Mesendoderm (in vitro differentiated cells): Measurements from ENCODE around the gene ARSB. TPM values are rescaled to one million over a fixed set of nuclear protein-coding genes. Genes with fewer than 3 reads are reported as not detected.

ENCODE experiments used
- DNase-seq: peaks from one replicate; pipeline ENCODE4 v3.0.0; 2013
- H2AK5ac ChIP-seq: 2 replicates; pipeline ENCODE4 v1.6.1; 2013; ENCODE audit warnings: low read length, inconsistent platforms
- H2BK120ac ChIP-seq: 2 replicates; pipeline ENCODE4 v1.6.1; 2013; ENCODE audit warnings: low read depth, mild to moderate bottlenecking, low read length, moderate library complexity, mixed read lengths
- H2BK15ac ChIP-seq: replicated peaks from 2 replicates; pipeline ENCODE4 v1.6.1; 2013; ENCODE audit warnings: low read depth, mild to moderate bottlenecking, moderate library complexity
- H2BK5ac ChIP-seq: 2 replicates; pipeline ENCODE4 v1.6.1; 2013; ENCODE audit warnings: low read length, inconsistent platforms
- H3K18ac ChIP-seq: 2 replicates; pipeline ENCODE4 v1.6.1; 2013; ENCODE audit warnings: mild to moderate bottlenecking, low read length, mixed read lengths
- H3K23ac ChIP-seq: one replicate; pipeline ENCODE4 v1.6.1; 2013; ENCODE audit warnings: low read length
- H3K27ac ChIP-seq: 2 replicates; pipeline ENCODE4 v1.5.1; 2013; ENCODE audit warnings: low read depth, mild to moderate bottlenecking, inconsistent platforms, low read length, moderate library complexity
- H3K27me3 ChIP-seq: 2 replicates; pipeline ENCODE4 v1.6.1; 2013; ENCODE audit warnings: low read length, control low read depth, mild to moderate bottlenecking, inconsistent platforms; ENCODE audit not compliant: insufficient read depth, poor library complexity
- H3K36me3 ChIP-seq: 2 replicates; pipeline ENCODE4 v1.6.1; 2013; ENCODE audit warnings: low read length, inconsistent platforms; ENCODE audit not compliant: control insufficient read depth, insufficient read depth
- H3K4ac ChIP-seq: one replicate; pipeline ENCODE4 v1.6.1; 2013; ENCODE audit warnings: low read depth, mild to moderate bottlenecking, low read length, moderate library complexity
- H3K4me1 ChIP-seq: 2 replicates; pipeline ENCODE4 v1.6.1; 2013; ENCODE audit warnings: low read depth, low read length, inconsistent platforms; ENCODE audit not compliant: control insufficient read depth
- H3K4me2 ChIP-seq: 2 replicates; pipeline ENCODE4 v1.6.1; 2013; ENCODE audit warnings: low read length
- H3K4me3 ChIP-seq: 2 replicates; pipeline ENCODE4 v1.5.1; 2013; ENCODE audit warnings: mild to moderate bottlenecking, low read length
- H3K56ac ChIP-seq: one replicate; pipeline ENCODE4 v1.6.1; 2013; ENCODE audit warnings: low read length
- H3K79me1 ChIP-seq: 2 replicates; pipeline ENCODE4 v1.6.1; 2013; ENCODE audit warnings: low read length, inconsistent platforms
- H3K79me2 ChIP-seq: 2 replicates; pipeline ENCODE4 v1.6.1; 2013; ENCODE audit warnings: mild to moderate bottlenecking, low read length; ENCODE audit not compliant: control insufficient read depth, insufficient read depth
- H3K9ac ChIP-seq: 2 replicates; pipeline ENCODE4 v1.6.1; 2013; ENCODE audit warnings: low read length, inconsistent platforms
- H4K5ac ChIP-seq: one replicate; pipeline ENCODE4 v1.6.1; 2013; ENCODE audit warnings: low read length
- H4K8ac ChIP-seq: one replicate; pipeline ENCODE4 v1.6.1; 2013; ENCODE audit warnings: low read depth, mild to moderate bottlenecking, control low read depth, low read length, moderate library complexity
- WGBS: extraction: QIAGEN DNeasy Blood & Tissue Kit; methylation state at CpG from one replicate; pipeline ENCODE4 v1.1.7; 2013; ENCODE audit warnings: low lambda C conversion rate, missing lambda C conversion rate; ENCODE audit not compliant: insufficient coverage; ENCODE audit errors: extremely low coverage; 5-methylcytosine and 5-hydroxymethylcytosine counted together
- polyA plus RNA-seq, 2 experiments: library from polyadenylated mRNA; stranded (reverse); fragments of 200-250 nt; gene quantifications; one replicate each; pipeline ENCODE4 v1.2.3, GENCODE V29; 2013

ARSB gene
- polyA plus RNA-seq (2013, experiment 1 of 2) = 8.4 TPM
- 8.1 TPM for polyA plus RNA-seq (2013, experiment 2 of 2)

- no peak for DNase-seq
- Histone ChIP-seq H2BK5ac (peak within 1 kb of the TSS; percentile 80), H3K9ac (peak within 1 kb of the TSS; percentile 92), H4K5ac (no peak within 1 kb of the TSS), H2BK120ac (peak within 1 kb of the TSS; percentile 83), H3K4me2 (peak within 1 kb of the TSS; percentile 63), H3K79me1 (no peaks in the 10 kb centered on the region), H2BK15ac (no peak within 1 kb of the TSS), H4K8ac (no peak within 1 kb of the TSS), H2AK5ac (no peak within 1 kb of the TSS), H3K27ac (peak within 1 kb of the TSS; percentile 100), H3K79me2 (no peaks in the 10 kb centered on the region), H3K18ac (peak within 1 kb of the TSS; percentile 94), H3K56ac (peak within 1 kb of the TSS; percentile 97), H3K36me3 (no peaks in the 10 kb centered on the region), H3K4ac (peak within 1 kb of the TSS; percentile 56), H3K27me3 (no peaks in the 10 kb centered on the region), H3K23ac (no peak within 1 kb of the TSS), H3K4me3 (peak within 1 kb of the TSS; percentile 69), H3K4me1 (peaks cover 8% of the 10 kb centered on the region)
- WGBS = no CpG with 5 or more reads among the region's 57 CpGs
Measured at GRCh38 chr5:78985116-78985724, at the start of gene ARSB. Gene ARSB (minus strand): TSS chr5:78985310. CDS start chr5:78985248, 62 bp downstream.

GRCh38 chr5:79032782-79033181 is 47.7 kb upstream of the ARSB start:
- H3K36me3 ChIP-seq = no peaks in the 10 kb centered on the region
- H3K4me2 ChIP-seq = no peak overlapping the region
- no CpG with 5 or more reads among the region's 5 CpGs for WGBS
- no peak overlapping the region for H3K56ac ChIP-seq
- H3K4me1 ChIP-seq = no peaks in the 10 kb centered on the region
- H3K4ac ChIP-seq = no peak overlapping the region
- no peak overlapping the region for H2BK5ac ChIP-seq
- H4K5ac ChIP-seq = no peak overlapping the region
- no peaks in the 10 kb centered on the region for H3K27me3 ChIP-seq
- H3K79me2 ChIP-seq = no peaks in the 10 kb centered on the region
- H3K18ac ChIP-seq = no peak overlapping the region
- no peak overlapping the region for H2BK15ac ChIP-seq
- no peaks in the 10 kb centered on the region for H3K79me1 ChIP-seq
- H3K27ac ChIP-seq = no peak overlapping the region
- no peak overlapping the region for H4K8ac ChIP-seq
- H3K23ac ChIP-seq = no peak overlapping the region
- H2BK120ac ChIP-seq = no peak overlapping the region
- H2AK5ac ChIP-seq = no peak overlapping the region
- H3K4me3 ChIP-seq = no peak overlapping the region
- DNase-seq = no peak
- no peak overlapping the region for H3K9ac ChIP-seq

DNA sequence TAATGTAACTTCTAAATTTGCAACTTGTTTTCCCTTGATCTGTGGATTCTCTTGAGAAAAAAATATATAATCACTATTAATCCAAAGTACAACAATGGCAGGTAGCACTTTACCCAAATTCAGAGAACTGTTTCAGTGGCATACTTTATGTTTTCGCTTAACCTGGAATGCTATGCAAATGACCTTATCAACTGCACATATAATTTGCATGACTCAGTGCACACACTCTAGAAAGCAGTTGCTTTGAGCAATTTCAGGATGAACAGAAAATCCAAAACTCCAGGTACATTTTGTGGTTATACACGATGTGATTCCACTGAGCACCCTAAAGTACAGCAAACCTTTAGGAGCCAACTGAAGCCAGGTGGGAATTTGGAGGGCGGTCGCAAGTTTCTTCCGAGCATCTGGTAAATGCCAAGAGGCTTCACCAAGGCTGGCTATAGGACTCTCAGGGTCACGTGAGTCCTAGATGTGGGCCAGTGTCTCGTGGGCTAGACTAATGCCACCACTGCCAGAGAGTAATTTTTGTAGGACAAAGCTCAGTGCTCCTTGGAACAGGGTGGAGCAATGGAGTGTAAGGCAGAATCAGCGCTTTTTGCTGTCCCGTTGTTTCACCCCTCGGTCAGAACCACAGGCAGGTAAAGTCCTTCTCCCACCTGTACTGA is 47.1 kb upstream of the ARSB start:
- H3K79me2 ChIP-seq = no peaks in the 10 kb centered on the region
- DNase-seq = no peak
- H3K4me2 ChIP-seq = no peak overlapping the region
- no peak overlapping the region for H3K27ac ChIP-seq
- no peak overlapping the region for H3K18ac ChIP-seq
- no peaks in the 10 kb centered on the region for H3K27me3 ChIP-seq
- no peak overlapping the region for H2BK15ac ChIP-seq
- no peaks in the 10 kb centered on the region for H3K4me1 ChIP-seq
- H4K8ac ChIP-seq = no peak overlapping the region
- H3K36me3 ChIP-seq = no peaks in the 10 kb centered on the region
- H2BK5ac ChIP-seq = no peak overlapping the region
- no peak overlapping the region for H3K23ac ChIP-seq
- no peak overlapping the region for H4K5ac ChIP-seq
- H3K56ac ChIP-seq = no peak overlapping the region
- WGBS = no CpG with 5 or more reads among the region's 10 CpGs
- H2AK5ac ChIP-seq = no peak overlapping the region
- no peak overlapping the region for H2BK120ac ChIP-seq
- no peak overlapping the region for H3K4me3 ChIP-seq
- no peak overlapping the region for H3K4ac ChIP-seq
- no peak overlapping the region for H3K9ac ChIP-seq
- H3K79me1 ChIP-seq = no peaks in the 10 kb centered on the region

- Histone ChIP-seq H2BK5ac (no peak overlapping the region), H2BK15ac (no peak overlapping the region), H3K79me1 (no peaks in the 10 kb centered on the region), H4K5ac (no peak overlapping the region), H3K18ac (no peak overlapping the region), H3K9ac (no peak overlapping the region), H3K4me2 (no peak overlapping the region), H3K56ac (no peak overlapping the region), H3K27me3 (no peaks in the 10 kb centered on the region), H3K79me2 (no peaks in the 10 kb centered on the region), H3K36me3 (no peaks in the 10 kb centered on the region), H3K23ac (no peak overlapping the region), H3K4me1 (no peaks in the 10 kb centered on the region), H3K4me3 (no peak overlapping the region), H2AK5ac (no peak overlapping the region), H3K4ac (no peak overlapping the region), H3K27ac (no peak overlapping the region), H4K8ac (no peak overlapping the region), H2BK120ac (no peak overlapping the region)
- WGBS = no CpG with 5 or more reads among the region's 1 CpG
- DNase-seq = no peak
Measured at GRCh38 chr5:79031485-79031867, 46.4 kb upstream of the ARSB start.

DNA sequence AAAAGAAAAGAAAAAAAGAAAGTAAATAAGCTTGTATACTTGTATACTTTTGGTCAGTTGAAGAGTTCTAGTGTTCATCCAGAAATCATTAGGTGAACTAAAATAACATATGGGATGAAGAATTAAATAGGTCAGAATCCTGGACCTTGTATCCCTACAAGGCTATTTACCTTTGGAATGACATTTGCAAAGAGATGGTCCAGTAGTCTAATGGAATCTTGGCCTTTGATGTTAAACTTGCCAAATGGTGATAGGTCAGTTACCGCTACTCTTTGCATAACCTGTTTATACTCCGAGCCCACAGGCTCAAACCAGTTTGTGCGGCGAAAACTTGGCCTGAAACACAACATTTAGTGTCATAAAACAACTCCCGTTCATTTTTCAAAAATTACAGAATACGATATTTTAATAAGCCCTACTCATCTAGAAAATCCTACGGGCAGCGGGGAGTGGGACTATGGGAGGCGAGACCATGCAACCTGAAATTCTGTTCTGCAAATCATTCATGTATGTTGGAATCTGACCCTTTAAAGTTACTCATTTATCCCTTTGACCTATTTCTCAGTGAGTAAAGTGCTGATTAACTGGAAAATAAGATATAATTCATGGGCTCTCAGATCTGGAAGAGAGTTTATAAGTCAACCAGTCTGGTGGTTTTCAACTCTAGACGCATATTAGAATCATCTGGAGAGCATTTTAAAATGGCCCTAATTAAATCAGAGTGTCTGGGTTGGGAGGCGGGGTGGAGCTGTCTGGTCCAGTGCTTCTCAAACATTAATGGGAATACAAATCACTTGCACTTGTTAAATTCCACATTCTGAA is 45.8 kb upstream of the ARSB start:
- H3K4me1 ChIP-seq = no peaks in the 10 kb centered on the region
- H3K36me3 ChIP-seq = no peaks in the 10 kb centered on the region
- no peak overlapping the region for H3K4me3 ChIP-seq
- H2BK15ac ChIP-seq = no peak overlapping the region
- no peak for DNase-seq
- H3K4me2 ChIP-seq = no peak overlapping the region
- H2BK5ac ChIP-seq = no peak overlapping the region
- no peak overlapping the region for H3K9ac ChIP-seq
- H4K8ac ChIP-seq = no peak overlapping the region
- no peaks in the 10 kb centered on the region for H3K79me1 ChIP-seq
- H2AK5ac ChIP-seq = no peak overlapping the region
- H3K18ac ChIP-seq = no peak overlapping the region
- H3K4ac ChIP-seq = no peak overlapping the region
- H3K79me2 ChIP-seq = no peaks in the 10 kb centered on the region
- no peak overlapping the region for H3K27ac ChIP-seq
- no peak overlapping the region for H3K56ac ChIP-seq
- no peak overlapping the region for H2BK120ac ChIP-seq
- H3K27me3 ChIP-seq = no peaks in the 10 kb centered on the region
- WGBS = no CpG with 5 or more reads among the region's 11 CpGs
- H3K23ac ChIP-seq = no peak overlapping the region
- H4K5ac ChIP-seq = no peak overlapping the region
